ENCODE data around the gene FHOD1.

FHOD1 gene

GRCh38 chr16:67277294-67277998 lies 30.2 kb upstream of the FHOD1 start:
- DNase-seq: no peak

DNA sequence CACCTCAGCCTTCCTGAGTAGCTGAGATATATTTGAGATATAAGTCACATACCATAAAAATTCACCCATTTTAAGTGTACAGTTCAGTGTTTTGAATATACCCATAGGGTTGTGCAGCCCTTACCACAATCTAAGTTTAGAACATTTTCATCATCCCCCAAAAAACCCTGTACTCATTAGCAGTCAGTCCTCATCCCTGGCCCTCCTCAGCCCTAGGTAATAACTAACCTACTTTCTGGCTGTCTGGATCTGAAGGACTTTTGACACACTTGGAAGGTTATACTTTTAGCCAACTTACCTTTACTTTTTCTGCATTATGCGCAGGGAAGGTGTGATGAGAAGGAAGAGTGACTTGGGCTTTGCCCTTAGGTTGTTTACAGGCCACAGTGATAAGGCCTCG lies 28.0 kb upstream of the FHOD1 start:
- DNase-seq: no peak

- DNase-seq: no peak
Measured at GRCh38 chr16:67271446-67271845, 24.2 kb upstream of the FHOD1 start.

DNA sequence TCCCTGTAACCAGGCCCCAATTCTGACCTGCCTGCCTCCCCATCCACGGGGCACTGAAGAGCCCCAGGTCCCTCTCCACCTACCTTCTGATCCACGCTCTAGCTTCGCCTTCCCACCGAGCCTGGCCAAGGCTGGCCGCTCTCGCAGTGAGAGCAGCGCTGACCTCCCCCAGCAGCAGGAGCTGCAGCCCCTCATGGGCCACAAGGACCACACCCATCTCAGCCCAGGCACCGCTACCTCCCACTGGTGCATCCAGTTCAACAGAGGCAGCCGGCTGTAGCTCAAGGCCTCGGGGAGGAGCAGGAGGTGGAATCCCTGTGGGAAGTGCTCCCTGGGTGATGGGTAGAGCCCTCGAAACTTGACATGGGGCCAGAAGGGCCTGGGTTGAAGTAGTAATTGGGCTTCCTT lies 23.7 kb upstream of the FHOD1 start:
- DNase-seq: no peak

DNA sequence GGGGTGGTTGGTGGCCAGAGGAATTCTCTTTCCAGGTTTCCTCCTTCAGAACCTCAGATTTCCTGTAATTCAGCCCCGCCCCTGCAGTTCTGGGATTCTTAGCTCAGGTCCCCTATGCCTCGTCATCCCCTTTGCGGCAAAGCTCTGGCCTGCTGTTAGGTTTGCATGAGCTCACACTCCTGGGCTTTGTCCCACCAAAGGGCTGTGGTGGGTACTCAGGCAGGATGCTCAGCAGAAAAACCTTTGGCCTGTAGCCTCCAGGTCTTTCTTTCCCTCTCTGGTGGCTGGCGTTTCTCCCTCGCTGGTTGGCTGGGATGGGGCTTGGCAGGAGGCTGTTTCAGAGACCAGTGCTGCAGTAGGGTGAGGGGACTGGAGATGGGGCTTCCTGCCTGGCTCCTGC lies 22.5 kb upstream of the FHOD1 start:
- no peak for DNase-seq

- no peak for DNase-seq
Measured at GRCh38 chr16:67268136-67268579, 20.9 kb upstream of the FHOD1 start.

DNA sequence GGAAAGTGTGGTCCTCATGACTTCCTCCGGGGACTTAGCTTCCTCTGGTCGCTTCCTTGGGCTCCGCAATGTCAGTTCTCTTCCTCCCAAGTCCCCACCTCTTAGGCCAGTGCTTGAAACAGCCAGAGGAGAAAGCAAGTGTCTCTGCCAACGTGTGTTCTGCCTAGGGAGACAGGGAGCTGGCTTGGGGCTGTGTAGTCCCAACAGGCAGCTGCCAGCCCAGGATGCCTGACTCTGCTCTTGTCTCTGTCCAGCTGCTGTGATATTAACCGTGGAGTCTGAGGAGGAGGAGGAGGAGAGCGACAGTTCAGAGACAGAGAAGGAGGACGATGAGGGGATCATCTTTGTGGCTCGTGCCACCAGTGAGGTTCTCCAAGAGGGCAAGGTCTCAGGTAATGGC lies 18.6 kb upstream of the FHOD1 start:
- no peak for DNase-seq

DNA sequence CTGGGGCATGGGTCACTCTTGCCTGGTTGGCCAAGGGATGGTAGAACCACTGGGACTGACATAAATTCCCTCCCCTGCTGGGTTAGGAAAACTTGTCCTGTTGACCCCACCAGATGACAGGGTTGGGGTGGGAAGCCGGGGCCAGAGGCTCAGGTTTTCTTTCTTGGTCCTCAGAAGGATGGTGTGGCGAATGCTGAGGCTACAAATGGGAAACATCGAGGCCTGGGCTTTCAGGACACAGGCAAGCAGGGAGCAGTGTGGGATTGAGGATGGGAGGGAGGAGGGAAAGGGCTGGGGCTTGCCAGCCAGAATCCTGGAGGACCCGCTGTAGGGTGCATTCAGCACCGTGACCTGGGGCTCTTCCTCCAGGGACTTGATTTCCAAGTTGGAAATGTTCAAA lies 17.6 kb upstream of the FHOD1 start:
- DNase-seq: no peak

DNA sequence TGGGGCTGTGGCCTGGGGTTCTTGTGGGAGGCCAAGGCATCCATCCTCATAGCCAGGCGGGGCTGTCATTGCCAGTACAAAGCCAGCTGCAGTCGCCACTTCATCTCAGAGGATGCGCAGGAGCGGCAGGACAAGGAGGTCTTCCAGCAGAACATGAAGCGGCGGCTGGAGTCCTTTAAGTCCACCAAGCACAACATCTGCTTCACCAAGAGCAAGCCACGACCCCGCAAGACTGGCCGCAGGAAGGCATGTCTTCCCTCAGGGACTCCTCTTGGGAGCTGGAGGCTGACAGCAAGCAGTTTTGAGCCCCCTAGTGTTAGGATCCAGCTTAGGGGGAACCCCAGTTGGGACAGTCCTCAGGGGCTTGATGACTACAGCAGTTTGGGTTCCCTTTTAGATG lies 17.0 kb upstream of the FHOD1 start:
- no peak for DNase-seq

GRCh38 chr16:67263201-67263600 lies 15.9 kb upstream of the FHOD1 start:
- DNase-seq: no peak

DNA sequence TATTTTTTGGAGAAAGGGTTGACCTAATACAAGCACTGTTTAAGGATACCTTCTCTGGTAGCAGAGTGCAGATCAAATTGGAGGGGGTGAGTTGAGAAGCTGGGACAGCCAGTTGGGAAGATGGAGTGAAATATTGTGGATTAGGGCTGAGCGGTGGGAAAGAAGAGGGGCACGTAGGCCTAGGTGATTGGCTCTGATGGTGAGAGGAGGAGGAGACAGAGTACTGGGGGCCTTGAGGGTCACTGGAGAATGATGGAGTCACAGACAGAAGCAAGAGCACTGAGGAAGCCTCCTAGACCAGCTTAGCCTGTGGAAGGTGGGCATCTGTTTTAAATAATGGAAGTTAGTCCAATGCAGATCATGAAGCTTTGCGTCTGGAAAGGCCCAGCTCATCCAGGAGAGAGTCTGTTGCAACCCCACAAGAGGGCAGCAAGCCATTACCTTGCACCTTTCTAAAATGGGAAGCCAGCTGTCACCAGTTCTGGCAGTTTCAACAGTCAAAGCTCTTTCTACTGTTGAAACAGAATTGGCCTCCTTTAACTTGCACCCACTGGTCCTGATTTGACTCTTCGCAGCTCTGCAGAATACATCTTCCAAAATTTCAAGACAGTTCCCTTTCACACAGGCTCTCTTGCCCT lies 13.3 kb upstream of the FHOD1 start:
- no peak for DNase-seq

DNA sequence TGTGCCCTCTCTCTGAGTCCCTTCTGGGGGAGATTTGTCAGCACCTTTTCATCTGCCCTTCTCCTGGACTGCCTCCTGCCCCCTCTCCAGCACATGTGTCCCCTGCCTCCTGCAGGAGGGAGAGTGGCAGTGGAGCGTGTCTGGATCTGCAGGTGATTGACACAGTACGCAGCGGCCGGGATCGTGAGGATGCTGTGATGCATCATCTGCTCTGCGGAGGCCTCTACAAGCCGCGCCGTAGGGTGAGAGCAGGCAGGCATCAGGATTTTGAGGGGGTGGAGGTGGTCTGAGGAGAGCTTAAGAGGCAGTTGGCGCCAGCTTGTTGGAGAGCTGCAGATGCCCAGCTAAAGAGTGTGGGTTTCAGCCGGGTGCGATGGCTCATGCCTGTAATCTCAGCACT lies 12.4 kb upstream of the FHOD1 start:
- DNase-seq: no peak

GRCh38 chr16:67258161-67258835 lies 11.0 kb upstream of the FHOD1 start:
- no peak for DNase-seq

DNA sequence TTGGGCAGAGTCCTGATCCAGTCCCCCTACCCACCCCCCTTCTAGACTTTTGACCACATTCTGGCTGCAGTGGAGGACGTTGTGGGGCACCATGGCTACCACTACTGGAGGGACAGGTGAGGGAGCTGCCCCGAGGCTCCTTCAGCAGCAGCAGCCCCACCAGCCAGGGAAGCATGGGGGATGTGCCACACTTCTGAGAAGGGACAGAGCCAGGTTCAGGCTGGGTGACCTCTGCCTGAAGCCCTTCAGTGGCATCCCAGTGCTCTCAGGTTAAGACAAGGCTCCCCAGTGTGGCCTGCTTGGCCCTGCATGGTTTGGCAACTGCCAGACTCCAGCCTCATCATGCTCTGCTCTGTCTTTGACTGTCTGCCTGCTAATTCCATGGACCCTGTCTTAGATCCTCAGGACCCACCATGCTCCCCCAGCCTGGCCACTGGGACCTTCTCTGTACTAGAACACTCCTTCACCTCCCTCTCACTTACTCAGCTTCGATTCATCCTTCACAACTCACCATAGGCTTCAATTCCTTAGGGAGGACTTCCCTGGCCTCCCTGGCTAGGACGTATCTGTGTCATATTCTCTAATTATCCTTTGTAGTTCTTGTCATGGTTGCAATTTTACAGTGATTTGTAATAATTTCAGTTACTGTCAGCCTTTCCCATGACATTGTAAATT lies 10.3 kb upstream of the FHOD1 start:
- no peak for DNase-seq

GRCh38 chr16:67256701-67257230 lies 9.5 kb upstream of the FHOD1 start:
- DNase-seq: no peak

- no peak for DNase-seq
Measured at GRCh38 chr16:67255553-67256221, 8.4 kb upstream of the FHOD1 start.

DNA sequence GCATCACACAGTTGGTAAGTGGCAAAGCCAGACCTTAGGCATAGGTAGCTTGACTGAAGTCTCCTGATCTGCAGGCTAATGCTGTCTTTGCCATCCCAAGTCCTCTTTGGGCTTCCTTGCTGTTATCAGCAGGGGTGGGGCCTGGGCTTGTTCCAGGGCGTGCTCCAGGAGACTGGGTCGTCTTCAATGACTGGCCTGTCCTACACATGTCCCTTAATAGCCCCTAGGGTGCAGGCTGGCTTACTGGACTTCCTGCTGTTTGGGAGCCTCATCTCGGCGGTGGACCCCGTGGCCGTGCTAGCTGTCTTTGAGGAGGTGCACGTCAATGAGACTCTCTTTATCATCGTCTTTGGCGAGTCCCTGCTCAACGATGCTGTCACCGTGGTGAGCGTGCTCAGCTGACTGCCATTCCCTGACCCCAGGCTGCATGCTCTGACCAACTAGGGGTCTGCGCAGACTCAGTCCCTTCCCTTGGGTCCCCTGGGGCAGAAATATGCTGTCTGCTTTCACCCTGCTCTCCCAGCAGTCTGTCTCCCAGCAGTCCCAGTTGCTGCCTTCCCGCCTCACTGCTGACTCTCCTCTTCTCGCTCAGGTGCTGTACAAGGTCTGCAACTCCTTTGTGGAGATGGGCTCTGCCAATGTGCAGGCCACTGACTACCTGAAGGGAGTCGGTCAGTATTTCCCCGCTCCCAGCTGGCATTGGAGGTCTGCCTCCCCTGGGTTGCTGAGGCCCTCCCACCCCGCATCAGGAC lies 7.7 kb upstream of the FHOD1 start:
- no peak for DNase-seq

GRCh38 chr16:67252609-67253497 lies 5.6 kb upstream of the FHOD1 start:
- DNase-seq: no peak

- no peak for DNase-seq
Measured at GRCh38 chr16:67250045-67250327, 2.7 kb upstream of the FHOD1 start.

GRCh38 chr16:67249178-67250044 lies 2.1 kb upstream of the FHOD1 start:
- DNase-seq: no peak
